ENCODE data around the gene C6orf136. TPM values are rescaled to one million over a fixed set of nuclear protein-coding genes. Genes with fewer than 3 reads are reported as not detected.

C6orf136 gene
- total and polyA plus RNA-seq, 4 donors = 2.0 to 12.0 (median 9.8) TPM

DNA sequence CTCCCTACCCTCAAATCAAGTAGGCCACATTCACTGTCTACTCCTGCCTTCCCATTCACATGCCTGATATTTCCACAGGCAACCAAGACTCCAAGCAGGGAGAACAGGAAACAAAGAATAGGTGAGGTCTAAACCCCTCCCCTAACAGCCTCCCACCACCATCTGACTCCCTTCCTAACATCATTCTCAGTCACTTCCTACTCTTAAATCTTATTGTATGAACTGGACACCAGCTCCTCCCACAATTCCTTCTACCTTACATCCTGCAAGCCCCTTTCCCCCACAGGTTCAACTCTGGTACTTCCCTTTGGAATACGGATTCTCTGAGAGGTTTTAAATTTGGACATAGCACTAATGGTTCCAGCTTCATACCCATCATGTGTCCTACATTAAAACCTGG lies 944 bp upstream of the C6orf136 start:
- Histone ChIP-seq H3K9me3 (ENCODE audit: control insufficient read depth in 4 of 4, low read length in 3 of 4) (no peaks in the 10 kb centered on the region), H3K4me1 (ENCODE audit: control insufficient read depth in 4 of 4, insufficient read depth in 4 of 4, low read length in 3 of 4) (peaks cover 2 to 22% (median 20%) of the 10 kb centered on the region in 4 donors), H3K4me3 (ENCODE audit: low read depth in 1 of 3, low read length in 3 of 3) (no peak overlapping the region), H3K36me3 (ENCODE audit: control insufficient read depth in 4 of 4, insufficient read depth in 3 of 4, low read depth in 1 of 4, low read length in 3 of 4) (peaks cover 0 to 5% (median 1%) of the 10 kb centered on the region in 4 donors), H3K27me3 (ENCODE audit: control insufficient read depth in 4 of 4, insufficient read depth in 4 of 4, low read length in 3 of 4) (no peaks in the 10 kb centered on the region), H3K9ac (ENCODE audit: low read depth in 1 of 2, low read length in 2 of 2) (no peak overlapping the region), H3K27ac (ENCODE audit: low read depth in 1 of 2, low read length in 2 of 2) (no peak overlapping the region)
- no peak for DNase-seq (ENCODE audit: low spot score)
- TF ChIP-seq, protein P1, sequence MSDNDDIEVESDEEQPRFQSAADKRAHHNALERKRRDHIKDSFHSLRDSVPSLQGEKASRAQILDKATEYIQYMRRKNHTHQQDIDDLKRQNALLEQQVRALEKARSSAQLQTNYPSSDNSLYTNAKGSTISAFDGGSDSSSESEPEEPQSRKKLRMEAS (IDR thresholded peaks at IDR 0.05) = no peak
- TF ChIP-seq NR2F2 (IDR thresholded peaks at IDR 0.05) (no peak), TAF1 (conservative IDR thresholded peaks at IDR 0.05) (no peak), RAD21 (IDR thresholded peaks at IDR 0.05) (no peak), HNF4G (IDR thresholded peaks at IDR 0.05) (no peak), EGR1 (IDR thresholded peaks at IDR 0.05; ENCODE audit: low read depth in 2 of 2) (no peak), CTCF (IDR thresholded peaks at IDR 0.05; ENCODE audit: low read depth, low read length, missing input control) (no peak), RXRA (IDR thresholded peaks at IDR 0.05) (no peak), REST (IDR thresholded peaks at IDR 0.05) (no peak), JUND (IDR thresholded peaks at IDR 0.05) (no peak), HNF4A (conservative IDR thresholded peaks at IDR 0.05) (no peak), GABPA (IDR thresholded peaks at IDR 0.05 in 1 of 2, conservative IDR thresholded peaks at IDR 0.05 in 1 of 2) (no peak)
- 83% methylated on average over 1 of the region's 1 CpG for WGBS

GRCh38 chr6:30647242-30648116 lies 546 bp downstream of the C6orf136 start:
- H3K4me3 ChIP-seq (ENCODE audit: low read depth in 1 of 3, low read length in 3 of 3) = peak overlapping the region; percentile 89 to 98 (median 92)
- H3K9ac ChIP-seq (ENCODE audit: low read depth in 1 of 2, low read length in 2 of 2) = peak overlapping the region; percentile 80 to 85
- H3K27me3 ChIP-seq (ENCODE audit: control insufficient read depth in 4 of 4, insufficient read depth in 4 of 4, low read length in 3 of 4) = no peaks in the 10 kb centered on the region
- peaks cover 0 to 15% (median 13%) of the 10 kb centered on the region in 4 donors for H3K36me3 ChIP-seq (ENCODE audit: control insufficient read depth in 4 of 4, insufficient read depth in 3 of 4, low read depth in 1 of 4, low read length in 3 of 4)
- peaks cover 2 to 20% (median 15%) of the 10 kb centered on the region in 4 donors for H3K4me1 ChIP-seq (ENCODE audit: control insufficient read depth in 4 of 4, insufficient read depth in 4 of 4, low read length in 3 of 4)
- under 1% methylated on average over 78 of the region's 78 CpGs for WGBS
- DNase-seq (ENCODE audit: low spot score) = peak; percentile 76
- peak overlapping the region; percentile 89 to 93 for H3K27ac ChIP-seq (ENCODE audit: low read depth in 1 of 2, low read length in 2 of 2)
- H3K9me3 ChIP-seq (ENCODE audit: control insufficient read depth in 4 of 4, low read length in 3 of 4) = no peaks in the 10 kb centered on the region
- TF ChIP-seq RXRA (IDR thresholded peaks at IDR 0.05) (peak in 1 of 2 donors; percentile 37), NR2F2 (IDR thresholded peaks at IDR 0.05) (no peak), YY1 (IDR thresholded peaks at IDR 0.05) (peak; percentile 78), ZBTB33 (IDR thresholded peaks at IDR 0.05) (no peak), RAD21 (IDR thresholded peaks at IDR 0.05) (no peak), EGR1 (IDR thresholded peaks at IDR 0.05; ENCODE audit: low read depth in 2 of 2) (no peak), SP1 (IDR thresholded peaks at IDR 0.05) (peak; percentile 30), CTCF (IDR thresholded peaks at IDR 0.05; ENCODE audit: low read depth, low read length, missing input control) (no peak)
